SK-N-SH (cell line): ENCODE data around the gene SLC25A42.

ENCODE experiments used
- CTCF ChIP-seq: fragments of 200-600 bp; sonication (generic); IDR thresholded peaks from 2 replicates; pipeline ENCODE4 v1.6.1; 2017; ENCODE audit warnings: antibody characterized with exemption, mild to moderate bottlenecking, moderate library complexity
- MAX ChIP-seq: IDR thresholded peaks from 2 replicates; pipeline ENCODE4 v1.4.0; 2012; ENCODE audit warnings: low read depth
- YY1 ChIP-seq: IDR thresholded peaks from 2 replicates; pipeline ENCODE4 v1.4.0; 2012; ENCODE audit warnings: low read depth, mild to moderate bottlenecking

GRCh38 chr19:19111967-19112580, 48.3 kb downstream of the SLC25A42 start:
- TF ChIP-seq MAX (no peak), CTCF (no peak), YY1 (no peak)
